Esophagus muscularis mucosa (tissue), 4 donors: ENCODE measurements around the gene PASK. TPM values are rescaled to one million over a fixed set of nuclear protein-coding genes. Genes with fewer than 3 reads are reported as not detected.

Experiments used
- DNase-seq: peaks from one replicate; pipeline ENCODE4 v3.0.0-alpha.2; 2017; ENCODE audit errors: extremely low spot score
- H3K27ac ChIP-seq, 4 donors: fragments of 200-600 bp; sonication (generic); replicated peaks in 1 of 4; 1 replicate in 3 of 4; 2 replicates in 1 of 4; pipeline ENCODE4 v1.5.1; 2016 to 2019; ENCODE audit warnings: mild to moderate bottlenecking in 1 of 4
- H3K27me3 ChIP-seq, 4 donors: fragments of 200-600 bp; sonication (generic); one replicate each; pipeline versions ENCODE4 v1.5.1 to v1.6.0; 2016 to 2019
- H3K36me3 ChIP-seq, 4 donors: fragments of 200-600 bp; sonication (generic); one replicate each; pipeline ENCODE4 v1.5.1; 2016 to 2019
- H3K4me1 ChIP-seq, 4 donors: fragments of 200-600 bp; sonication (generic); one replicate each; pipeline ENCODE4 v1.5.1; 2016 to 2019
- H3K4me3 ChIP-seq, 4 donors: fragments of 200-600 bp; sonication (generic); 1 replicate in 2 of 4; 2 replicates in 2 of 4; pipeline ENCODE4 v1.5.1; 2016 to 2019; ENCODE audit warnings: mild to moderate bottlenecking in 4 of 4, moderate library complexity in 1 of 4
- H3K9me3 ChIP-seq, 4 donors: fragments of 200-600 bp; sonication (generic); 1 replicate in 3 of 4; 2 replicates in 1 of 4; pipeline ENCODE4 v1.5.1; 2016 to 2019
- CTCF ChIP-seq, 3 experiments: fragments of 200-600 bp in 2 of 3; fragments of 450-650 bp in 1 of 3; sonication (generic) in 2 of 3; IDR thresholded peaks; one replicate each; pipeline ENCODE4 v1.5.1; 2017 to 2019; ENCODE audit warnings: antibody characterized with exemption in 3 of 3, mild to moderate bottlenecking in 2 of 3, moderate library complexity in 1 of 3
- EP300 ChIP-seq: sonication (generic); formaldehyde crosslinking; IDR thresholded peaks from one replicate; pipeline ENCODE4 v1.6.1; 2017; ENCODE audit warnings: antibody characterized with exemption
- POLR2A ChIP-seq: fragments of 450-650 bp; IDR thresholded peaks from one replicate; pipeline ENCODE4 v1.6.1; 2017; ENCODE audit warnings: antibody characterized with exemption, moderate library complexity, mild to moderate bottlenecking, low read depth
- POLR2AphosphoS5 ChIP-seq, 2 donors: sonication (generic); formaldehyde crosslinking; IDR thresholded peaks; one replicate each; pipeline ENCODE4 v1.6.1; 2017; ENCODE audit warnings: antibody characterized with exemption in 2 of 2
- WGBS: methylation state at CpG from one replicate; pipeline ENCODE4 v1.1.5; 2018; 5-methylcytosine and 5-hydroxymethylcytosine counted together
- intact Hi-C: fragments of 100-400 bp; cut with DNase I; formaldehyde crosslinking; loops from one replicate; pipeline ENCODE4 v1.15.1; 2023
- total RNA-seq, 4 donors: library from RNA; depleted of rRNA; stranded (reverse); fragments of >200 nt; gene quantifications; one replicate each; pipeline versions ENCODE4 v1.1.0 to v1.2.1, GENCODE V29; 2016

The PASK gene
- total RNA-seq, 4 donors from 2014 or later: 1.5 to 3.3 (median 2.2) TPM

GRCh38 chr2:241091201-241091600 lies 58.1 kb downstream of the PASK start:
- Histone ChIP-seq H3K4me3 (no peak overlapping the region), H3K36me3 (peaks cover 15 to 100% (median 93%) of the 10 kb centered on the region in 4 donors), H3K27me3 (no peaks in the 10 kb centered on the region), H3K27ac (no peak overlapping the region), H3K9me3 (no peaks in the 10 kb centered on the region), H3K4me1 (no peaks in the 10 kb centered on the region)
- 79% methylated on average over 10 of the region's 10 CpGs for WGBS
- intact Hi-C loops: no loop called here
- TF ChIP-seq POLR2A (no peak), POLR2AphosphoS5 (IDR thresholded peaks at IDR 0.05) (no peak), CTCF (IDR thresholded peaks at IDR 0.05) (no peak), EP300 (no peak)
- DNase-seq: no peak

- Histone ChIP-seq H3K27ac (no peak overlapping the region), H3K4me1 (no peaks in the 10 kb centered on the region), H3K36me3 (peaks cover 4 to 92% (median 86%) of the 10 kb centered on the region in 4 donors), H3K9me3 (no peaks in the 10 kb centered on the region), H3K27me3 (no peaks in the 10 kb centered on the region), H3K4me3 (no peak overlapping the region)
- DNase-seq: no peak
- TF ChIP-seq POLR2AphosphoS5 (IDR thresholded peaks at IDR 0.05) (no peak), POLR2A (no peak), CTCF (IDR thresholded peaks at IDR 0.05) (no peak), EP300 (no peak)
- 70% methylated on average over 20 of the region's 20 CpGs for WGBS
- intact Hi-C loops: no loop called here
Measured at GRCh38 chr2:241088791-241089732, 60.2 kb downstream of the PASK start.

GRCh38 chr2:241088376-241088775 lies 60.9 kb downstream of the PASK start:
- TF ChIP-seq POLR2AphosphoS5 (IDR thresholded peaks at IDR 0.05): no peak
- no peak for TF ChIP-seq CTCF (IDR thresholded peaks at IDR 0.05)
- TF ChIP-seq EP300: no peak
- no peak for TF ChIP-seq POLR2A
- Histone ChIP-seq H3K9me3 (no peaks in the 10 kb centered on the region), H3K4me3 (no peak overlapping the region), H3K27ac (no peak overlapping the region), H3K4me1 (no peaks in the 10 kb centered on the region), H3K36me3 (peaks cover 0 to 85% (median 80%) of the 10 kb centered on the region in 4 donors), H3K27me3 (no peaks in the 10 kb centered on the region)
- intact Hi-C loops: no loop called here
- DNase-seq: no peak
- 69% methylated on average over 8 of the region's 8 CpGs for WGBS

- Histone ChIP-seq H3K4me1 (no peaks in the 10 kb centered on the region), H3K9me3 (no peaks in the 10 kb centered on the region), H3K36me3 (peaks cover 0 to 78% (median 73%) of the 10 kb centered on the region in 4 donors), H3K4me3 (no peak overlapping the region), H3K27me3 (no peaks in the 10 kb centered on the region), H3K27ac (no peak overlapping the region)
- DNase-seq: no peak
- 94% methylated on average over 26 of the region's 29 CpGs for WGBS
- intact Hi-C loops: no loop called here
- TF ChIP-seq EP300: no peak
Measured at GRCh38 chr2:241087420-241088268, 61.6 kb downstream of the PASK start.

- H3K27ac ChIP-seq: no peak overlapping the region
- TF ChIP-seq POLR2AphosphoS5 (IDR thresholded peaks at IDR 0.05): no peak
- no peak for TF ChIP-seq CTCF (IDR thresholded peaks at IDR 0.05)
- TF ChIP-seq EP300: no peak
- TF ChIP-seq POLR2A: no peak
- 98% methylated on average over 4 of the region's 4 CpGs for WGBS
- no peaks in the 10 kb centered on the region for H3K27me3 ChIP-seq
- peaks cover 0 to 4% (median 0%) of the 10 kb centered on the region in 4 donors for H3K4me1 ChIP-seq
- H3K4me3 ChIP-seq: no peak overlapping the region
- intact Hi-C loops: no loop called here
- no peaks in the 10 kb centered on the region for H3K9me3 ChIP-seq
- DNase-seq: no peak
- peaks cover 0 to 51% (median 51%) of the 10 kb centered on the region in 4 donors for H3K36me3 ChIP-seq
Measured at GRCh38 chr2:241084856-241085444, 64.3 kb downstream of the PASK start.
